GM21360 (cell line): ENCODE measurements around the gene SOX13.

ENCODE experiments used
- ATAC-seq: cut with Tn5 transposase; IDR thresholded peaks from one replicate; pipeline ENCODE4 v1.9.1; 2021; ENCODE audit warnings: mild to moderate bottlenecking, moderate library complexity; ENCODE audit not compliant: unreplicated experiment

Gene SOX13

GRCh38 chr1:204130178-204130577, 57.3 kb downstream of the SOX13 start:
- no peak for ATAC-seq

- no peak for ATAC-seq
Measured at GRCh38 chr1:204130981-204131892, 58.3 kb downstream of the SOX13 start.

GRCh38 chr1:204131978-204132377, 59.1 kb downstream of the SOX13 start:
- no peak for ATAC-seq

- ATAC-seq: no peak
Measured at GRCh38 chr1:204132718-204133117, 59.8 kb downstream of the SOX13 start.

- ATAC-seq: no peak
Measured at GRCh38 chr1:204134103-204134502, 61.2 kb downstream of the SOX13 start.

GRCh38 chr1:204136814-204137213, 63.9 kb downstream of the SOX13 start:
- no peak for ATAC-seq

- no peak for ATAC-seq
Measured at GRCh38 chr1:204139088-204139487, 66.2 kb downstream of the SOX13 start.

- ATAC-seq: no peak
Measured at GRCh38 chr1:204139952-204140351, 67.0 kb downstream of the SOX13 start.

- ATAC-seq: no peak
Measured at GRCh38 chr1:204141131-204141530, 68.2 kb downstream of the SOX13 start.

- ATAC-seq: no peak
Measured at GRCh38 chr1:204142032-204142974, 69.4 kb downstream of the SOX13 start.

- no peak for ATAC-seq
Measured at GRCh38 chr1:204143276-204144041, 70.5 kb downstream of the SOX13 start.

- no peak for ATAC-seq
Measured at GRCh38 chr1:204145033-204145504, 72.2 kb downstream of the SOX13 start.

- no peak for ATAC-seq
Measured at GRCh38 chr1:204146309-204146708, 73.4 kb downstream of the SOX13 start.

GRCh38 chr1:204146965-204147364, 74.0 kb downstream of the SOX13 start:
- no peak for ATAC-seq

- no peak for ATAC-seq
Measured at GRCh38 chr1:204147406-204148383, 74.8 kb downstream of the SOX13 start.

- no peak for ATAC-seq
Measured at GRCh38 chr1:204149107-204149506, 76.2 kb downstream of the SOX13 start.

GRCh38 chr1:204149635-204150565, 77.0 kb downstream of the SOX13 start:
- ATAC-seq: no peak
